ENCODE measurements around the gene BPIFA2.

DNA sequence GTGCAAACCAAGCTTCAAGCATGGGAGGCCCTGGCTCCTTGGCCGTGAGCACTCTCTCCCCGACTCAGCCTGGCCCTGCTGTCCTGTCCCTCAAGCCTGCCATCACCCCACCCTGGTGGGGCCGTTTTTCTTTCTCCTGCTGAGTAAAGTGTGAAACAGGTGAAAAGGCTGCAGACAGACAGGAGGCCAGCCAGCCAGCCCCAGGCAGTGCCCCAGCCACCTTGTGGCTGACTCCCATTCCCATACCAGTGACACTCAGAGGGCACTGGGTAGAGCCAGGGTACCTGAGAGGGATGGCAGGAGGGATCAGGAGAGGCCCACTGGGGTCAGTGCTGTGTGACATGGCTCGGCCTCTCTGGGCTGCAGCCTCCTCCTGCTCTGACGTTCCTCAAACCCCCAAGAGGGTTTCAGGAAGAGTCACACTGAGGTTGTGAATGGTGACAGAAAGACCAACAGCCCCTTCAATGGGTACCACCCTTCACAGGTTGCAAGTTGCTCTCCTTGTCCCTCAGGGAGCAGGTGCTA lies 35.9 kb upstream of the BPIFA2 start:
- TF ChIP-seq, protein P1, sequence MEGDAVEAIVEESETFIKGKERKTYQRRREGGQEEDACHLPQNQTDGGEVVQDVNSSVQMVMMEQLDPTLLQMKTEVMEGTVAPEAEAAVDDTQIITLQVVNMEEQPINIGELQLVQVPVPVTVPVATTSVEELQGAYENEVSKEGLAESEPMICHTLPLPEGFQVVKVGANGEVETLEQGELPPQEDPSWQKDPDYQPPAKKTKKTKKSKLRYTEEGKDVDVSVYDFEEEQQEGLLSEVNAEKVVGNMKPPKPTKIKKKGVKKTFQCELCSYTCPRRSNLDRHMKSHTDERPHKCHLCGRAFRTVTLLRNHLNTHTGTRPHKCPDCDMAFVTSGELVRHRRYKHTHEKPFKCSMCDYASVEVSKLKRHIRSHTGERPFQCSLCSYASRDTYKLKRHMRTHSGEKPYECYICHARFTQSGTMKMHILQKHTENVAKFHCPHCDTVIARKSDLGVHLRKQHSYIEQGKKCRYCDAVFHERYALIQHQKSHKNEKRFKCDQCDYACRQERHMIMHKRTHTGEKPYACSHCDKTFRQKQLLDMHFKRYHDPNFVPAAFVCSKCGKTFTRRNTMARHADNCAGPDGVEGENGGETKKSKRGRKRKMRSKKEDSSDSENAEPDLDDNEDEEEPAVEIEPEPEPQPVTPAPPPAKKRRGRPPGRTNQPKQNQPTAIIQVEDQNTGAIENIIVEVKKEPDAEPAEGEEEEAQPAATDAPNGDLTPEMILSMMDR (optimal IDR thresholded peaks at IDR 0.05 in 1 of 3, IDR thresholded peaks at IDR 0.05 in 1 of 3, conservative IDR thresholded peaks at IDR 0.05 in 1 of 3; ENCODE audit: extremely low read depth in 1 of 3, insufficient read depth in 2 of 3, low read length in 3 of 3): no peak
- TF ChIP-seq EZH2 (IDR thresholded peaks at IDR 0.05; ENCODE audit: low read length): no peak
